Stimulated activated naive CD8-positive, alpha-beta T cell treated with anti-CD3 and anti-CD28 coated beads, Interleukin-15, Interleukin-2, amounts not matched to agents 100 ng/mL and 50 ng/mL, for 24 hours (primary cell): ENCODE data around the gene SPACA4.

Source experiments
- H3K27ac Mint-ChIP-seq: one replicate; pipeline ENCODE4 v1.8.0; 2021; ENCODE audit warnings: mild to moderate bottlenecking, mixed read lengths
- H3K27me3 Mint-ChIP-seq: one replicate; pipeline ENCODE4 v1.8.0; 2021; ENCODE audit warnings: mixed read lengths
- H3K36me3 Mint-ChIP-seq: one replicate; pipeline ENCODE4 v1.8.0; 2021; ENCODE audit warnings: low read depth, mixed read lengths
- H3K4me1 Mint-ChIP-seq: one replicate; pipeline ENCODE4 v1.8.0; 2021; ENCODE audit warnings: low read depth, mixed read lengths
- H3K4me3 Mint-ChIP-seq: one replicate; pipeline ENCODE4 v1.8.0; 2021; ENCODE audit warnings: mild to moderate bottlenecking, mixed read lengths
- H3K9me3 Mint-ChIP-seq: one replicate; pipeline ENCODE4 v1.8.0; 2021; ENCODE audit warnings: mixed read lengths

Gene SPACA4

DNA sequence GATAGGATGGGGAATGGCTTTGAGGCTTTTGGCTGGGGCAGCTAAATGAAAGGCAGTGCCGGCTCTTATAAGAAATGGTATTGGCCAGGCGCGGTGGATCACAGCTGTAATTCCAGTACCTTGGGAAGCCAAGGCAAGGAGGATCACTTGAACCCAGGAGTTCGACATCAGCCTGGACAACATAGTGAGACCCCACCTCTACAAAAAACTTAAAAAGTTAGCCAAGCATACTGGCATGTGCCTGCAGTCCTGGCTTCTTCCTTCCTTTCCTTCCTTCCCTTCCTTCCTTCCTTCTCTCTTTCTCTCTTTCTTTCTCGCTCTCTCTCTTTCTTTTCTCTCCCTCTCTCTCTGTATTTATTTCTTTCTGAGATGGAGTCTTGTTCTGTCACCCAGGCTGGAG lies 36.3 kb downstream of the SPACA4 start:
- Mint-ChIP-seq H3K9me3 (no peaks in the 10 kb centered on the region), H3K36me3 (no peaks in the 10 kb centered on the region), H3K27ac (no peak overlapping the region), H3K4me1 (peaks cover 45% of the 10 kb centered on the region), H3K27me3 (no peaks in the 10 kb centered on the region), H3K4me3 (no peak overlapping the region)

DNA sequence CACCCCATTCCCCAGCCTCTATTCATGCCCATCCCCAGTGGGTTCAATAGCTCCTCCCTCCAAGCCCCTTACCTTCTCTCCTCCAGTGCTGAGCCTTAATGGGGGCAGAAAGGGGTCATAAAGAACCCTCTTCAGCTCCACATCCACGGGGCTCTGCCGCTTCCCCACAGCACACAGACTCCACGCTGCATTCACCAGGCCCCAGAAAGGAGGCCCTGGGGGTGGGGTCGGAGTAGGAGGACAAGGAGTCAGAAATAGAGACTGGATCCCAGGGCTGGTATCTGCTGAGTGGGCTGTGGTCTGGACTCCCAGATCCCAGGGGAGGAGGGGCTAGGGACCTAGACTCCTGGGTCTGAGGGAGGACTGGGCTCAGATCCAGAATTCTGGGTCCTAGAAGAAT lies 37.8 kb downstream of the SPACA4 start:
- no peaks in the 10 kb centered on the region for H3K9me3 Mint-ChIP-seq
- H3K4me1 Mint-ChIP-seq = peaks cover 41% of the 10 kb centered on the region
- H3K27ac Mint-ChIP-seq = no peak overlapping the region
- no peaks in the 10 kb centered on the region for H3K27me3 Mint-ChIP-seq
- H3K36me3 Mint-ChIP-seq = no peaks in the 10 kb centered on the region
- H3K4me3 Mint-ChIP-seq = no peak overlapping the region

DNA sequence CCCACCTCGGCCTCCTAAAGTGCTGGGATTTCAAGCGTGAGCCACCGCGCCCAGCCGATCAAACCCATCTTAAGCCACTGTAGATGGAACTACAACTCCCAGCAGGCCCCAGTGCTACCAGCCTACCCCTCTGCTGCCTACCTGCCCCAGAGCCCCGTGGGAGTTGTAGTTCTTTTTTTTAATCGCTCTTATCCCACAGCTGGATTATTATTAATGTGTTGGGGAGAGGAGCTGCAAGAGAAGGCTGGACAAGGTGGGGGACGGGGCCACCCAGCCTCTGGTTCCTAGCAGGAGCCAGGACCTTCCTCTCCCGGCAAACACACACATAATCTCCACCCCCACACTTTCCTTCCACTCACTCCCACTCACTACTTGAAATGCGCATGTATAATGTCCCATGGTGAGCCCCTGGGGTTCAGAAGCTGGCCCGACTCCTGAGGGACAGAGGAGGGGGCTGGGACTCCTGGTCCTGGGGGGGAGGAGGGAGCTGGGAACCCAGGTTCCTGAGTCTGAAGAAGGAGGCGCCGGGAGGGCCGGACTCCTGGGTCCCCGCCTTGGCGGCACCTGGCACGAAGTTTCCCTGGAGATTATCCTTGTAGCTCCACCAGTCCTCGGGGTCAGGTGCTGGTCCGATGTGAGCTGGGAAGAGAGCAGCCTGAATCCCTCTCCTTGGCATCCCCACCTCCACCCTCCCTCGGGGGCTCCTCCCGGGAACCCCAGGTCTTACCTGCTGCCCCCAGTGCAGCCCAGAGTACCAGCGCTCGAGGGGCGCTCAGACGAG lies 38.5 kb downstream of the SPACA4 start:
- Mint-ChIP-seq H3K27ac (peak overlapping the region; percentile 88), H3K27me3 (no peaks in the 10 kb centered on the region), H3K4me3 (peak overlapping the region; percentile 84), H3K4me1 (peaks cover 42% of the 10 kb centered on the region), H3K36me3 (no peaks in the 10 kb centered on the region), H3K9me3 (no peaks in the 10 kb centered on the region)

DNA sequence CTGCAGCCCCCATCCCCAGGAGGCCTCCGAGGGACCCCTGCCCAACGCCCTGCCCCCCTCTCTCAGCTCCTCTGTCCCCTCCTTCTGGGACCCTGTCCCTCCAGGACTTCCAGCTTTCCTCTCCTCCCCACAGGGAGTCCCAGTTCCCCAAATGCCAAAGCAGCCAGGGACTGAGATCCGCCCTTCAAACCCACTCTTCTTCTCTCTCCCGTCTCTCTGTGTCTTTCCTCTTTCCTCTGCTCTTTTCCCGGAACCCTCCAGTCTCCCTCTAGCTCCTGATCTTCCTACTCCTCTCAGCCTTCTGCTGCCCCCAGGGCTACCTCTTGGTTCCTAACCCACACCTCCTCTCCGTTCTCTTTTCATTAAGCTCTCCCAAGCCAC lies 39.1 kb downstream of the SPACA4 start:
- Mint-ChIP-seq H3K4me3 (peak overlapping the region; percentile 84), H3K27me3 (no peaks in the 10 kb centered on the region), H3K36me3 (no peaks in the 10 kb centered on the region), H3K4me1 (peaks cover 41% of the 10 kb centered on the region), H3K27ac (peak overlapping the region; percentile 89), H3K9me3 (no peaks in the 10 kb centered on the region)

DNA sequence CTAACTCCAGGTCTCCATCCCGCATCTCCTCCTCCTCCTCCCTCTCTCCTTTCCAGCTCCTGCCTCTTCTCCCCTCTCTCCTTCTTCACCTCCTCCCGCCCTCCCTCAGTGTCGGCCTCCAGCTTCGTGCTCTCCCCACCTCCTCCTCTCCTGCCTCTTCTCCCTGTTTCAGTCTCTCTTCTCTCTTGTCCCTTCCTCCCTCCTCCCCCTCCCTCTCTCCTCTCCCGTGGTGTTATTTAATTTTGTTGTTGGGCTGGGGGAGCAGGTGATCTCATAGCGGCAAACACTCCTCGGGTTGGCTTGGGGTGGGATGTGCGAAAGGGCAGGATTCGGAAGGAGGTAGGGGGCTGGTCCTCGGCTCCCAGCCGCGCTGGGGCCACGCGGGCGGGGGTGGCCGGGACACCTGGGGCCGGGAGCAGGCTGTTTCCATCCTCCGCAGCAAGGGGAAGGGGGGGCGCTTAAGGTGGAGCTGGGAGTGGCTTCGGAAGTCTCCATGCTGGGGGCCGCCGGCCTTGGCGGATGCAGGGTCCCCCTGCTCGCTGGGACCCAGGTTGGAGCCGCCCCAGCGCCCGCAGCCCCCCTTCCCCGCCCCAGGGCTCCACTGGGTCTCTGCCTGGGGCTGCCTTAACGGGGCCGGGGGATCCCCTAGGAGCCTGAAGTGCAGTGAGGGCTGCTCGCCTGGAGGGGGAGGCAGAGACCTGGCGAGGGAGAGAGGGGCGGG lies 39.6 kb downstream of the SPACA4 start, which contains the start of gene CA11:
CA11 (minus strand) TSS at position 187 of the 721 bp plus-strand sequence. CDS start 555 bp downstream, outside the sequence.
- Mint-ChIP-seq H3K4me1 (peaks cover 41% of the 10 kb centered on the region), H3K27me3 (no peaks in the 10 kb centered on the region), H3K27ac (peak within 1 kb of the TSS; percentile 89), H3K36me3 (no peaks in the 10 kb centered on the region), H3K9me3 (no peaks in the 10 kb centered on the region), H3K4me3 (peak within 1 kb of the TSS; percentile 84)

DNA sequence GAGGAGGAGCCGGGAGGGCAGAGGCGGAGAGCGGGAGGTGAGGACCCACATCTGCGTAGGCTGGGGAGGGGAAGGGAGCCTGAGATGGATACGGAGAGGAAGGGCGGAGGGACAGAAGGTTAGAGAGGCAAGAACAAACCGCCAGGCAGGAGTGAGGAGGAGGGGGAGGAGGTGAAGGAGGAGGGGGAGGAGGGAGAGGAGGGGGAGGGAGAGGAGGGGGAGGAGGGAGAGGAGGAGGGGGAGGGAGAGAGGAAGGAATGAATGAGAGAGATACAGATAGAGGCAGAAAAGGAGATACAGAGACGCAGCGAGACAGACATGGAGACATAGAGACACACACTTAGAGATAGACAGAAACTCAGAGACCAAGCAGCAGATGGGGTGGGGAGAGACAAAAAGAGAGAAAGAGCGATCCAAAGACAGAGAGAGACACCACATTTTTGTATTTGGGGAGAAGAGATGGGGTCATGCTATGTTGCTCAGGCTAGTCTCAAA lies 40.2 kb downstream of the SPACA4 start:
- no peaks in the 10 kb centered on the region for H3K9me3 Mint-ChIP-seq
- no peaks in the 10 kb centered on the region for H3K27me3 Mint-ChIP-seq
- H3K36me3 Mint-ChIP-seq = no peaks in the 10 kb centered on the region

DNA sequence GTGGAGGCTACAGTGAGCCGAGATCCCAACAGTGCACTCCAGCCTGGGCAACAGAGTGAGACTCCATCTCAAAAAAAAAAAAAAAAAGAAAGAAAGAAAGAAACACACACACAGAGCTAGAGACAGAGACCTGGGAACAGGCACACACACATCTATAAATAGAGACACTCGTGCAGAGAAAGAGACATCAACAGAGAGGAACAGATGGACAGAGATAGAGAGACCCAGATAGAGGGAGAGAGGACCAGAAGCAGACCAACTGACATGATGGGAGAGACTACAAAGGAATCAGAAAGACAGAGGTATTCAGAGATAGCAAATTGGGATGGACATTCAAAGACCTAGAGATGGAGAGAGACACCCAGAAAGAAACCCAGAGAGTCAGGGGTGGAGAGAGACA lies 41.6 kb downstream of the SPACA4 start:
- Mint-ChIP-seq H3K9me3 (no peaks in the 10 kb centered on the region), H3K27ac (no peak overlapping the region), H3K36me3 (no peaks in the 10 kb centered on the region), H3K4me3 (no peak overlapping the region), H3K27me3 (no peaks in the 10 kb centered on the region), H3K4me1 (peaks cover 44% of the 10 kb centered on the region)

More for the DNA sequence above, 40.2 kb downstream of the SPACA4 start:
- Mint-ChIP-seq H3K4me1 (peaks cover 41% of the 10 kb centered on the region), H3K4me3 (peak overlapping the region; percentile 57), H3K27ac (peak overlapping the region; percentile 87)

DNA sequence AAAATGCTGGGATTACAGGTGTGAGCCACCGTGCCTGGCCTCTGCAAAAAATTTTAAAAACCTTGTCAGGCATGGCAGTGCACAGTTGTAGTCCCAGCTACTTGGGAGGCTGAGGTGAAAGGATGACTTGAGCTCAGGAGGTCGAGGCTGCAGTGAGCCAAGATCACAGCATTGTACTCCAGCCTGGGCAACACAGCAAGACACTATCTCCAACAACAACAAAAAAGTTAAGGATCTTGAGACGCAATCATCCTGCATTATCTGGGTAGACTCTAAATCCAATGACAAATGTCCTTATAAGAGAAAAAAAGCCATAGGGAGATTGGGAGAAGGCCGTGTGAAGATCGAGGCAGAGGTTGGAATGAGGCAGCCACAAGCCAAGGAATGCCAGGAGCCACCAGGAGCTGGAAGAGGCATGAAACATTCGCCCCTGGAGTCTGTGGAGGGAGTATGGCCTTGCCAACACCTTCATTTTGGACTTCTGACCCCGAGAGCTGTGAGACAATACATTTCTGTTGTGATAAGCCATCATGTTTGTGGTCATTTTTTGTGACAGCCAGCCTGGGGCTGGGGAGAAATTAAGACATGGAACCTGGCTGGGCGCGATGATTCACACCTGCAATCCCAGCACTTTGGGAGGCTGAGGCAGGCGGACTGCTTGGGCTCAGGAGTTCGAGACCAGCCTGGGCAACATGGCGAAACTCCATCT lies 44.6 kb downstream of the SPACA4 start:
- no peaks in the 10 kb centered on the region for H3K27me3 Mint-ChIP-seq
- H3K9me3 Mint-ChIP-seq = no peaks in the 10 kb centered on the region
- peaks cover 26% of the 10 kb centered on the region for H3K4me1 Mint-ChIP-seq
- no peaks in the 10 kb centered on the region for H3K36me3 Mint-ChIP-seq
- H3K4me3 Mint-ChIP-seq = no peak overlapping the region
- H3K27ac Mint-ChIP-seq = peak overlapping the region; percentile 13

DNA sequence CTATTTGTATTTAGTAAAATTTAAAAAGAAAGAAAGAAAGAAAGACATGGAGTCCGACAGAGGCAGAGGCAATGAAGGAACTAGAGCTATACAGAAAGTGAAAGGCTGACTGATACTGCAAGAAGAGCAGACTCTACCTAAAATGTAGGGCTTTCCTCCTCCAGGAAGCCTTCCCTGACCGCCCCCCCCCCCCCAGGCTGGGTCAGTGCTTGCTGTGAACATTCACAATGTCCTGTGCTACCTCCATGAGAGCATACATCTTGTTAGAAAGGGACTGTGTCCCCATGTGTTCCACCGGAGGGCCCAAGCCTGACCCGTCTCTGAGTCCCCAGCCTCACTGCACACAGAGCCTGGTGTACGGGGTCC lies 45.1 kb downstream of the SPACA4 start:
- H3K4me1 Mint-ChIP-seq = peaks cover 24% of the 10 kb centered on the region
- no peaks in the 10 kb centered on the region for H3K36me3 Mint-ChIP-seq
- no peaks in the 10 kb centered on the region for H3K9me3 Mint-ChIP-seq
- H3K27me3 Mint-ChIP-seq = no peaks in the 10 kb centered on the region
- H3K4me3 Mint-ChIP-seq = no peak overlapping the region
- no peak overlapping the region for H3K27ac Mint-ChIP-seq

DNA sequence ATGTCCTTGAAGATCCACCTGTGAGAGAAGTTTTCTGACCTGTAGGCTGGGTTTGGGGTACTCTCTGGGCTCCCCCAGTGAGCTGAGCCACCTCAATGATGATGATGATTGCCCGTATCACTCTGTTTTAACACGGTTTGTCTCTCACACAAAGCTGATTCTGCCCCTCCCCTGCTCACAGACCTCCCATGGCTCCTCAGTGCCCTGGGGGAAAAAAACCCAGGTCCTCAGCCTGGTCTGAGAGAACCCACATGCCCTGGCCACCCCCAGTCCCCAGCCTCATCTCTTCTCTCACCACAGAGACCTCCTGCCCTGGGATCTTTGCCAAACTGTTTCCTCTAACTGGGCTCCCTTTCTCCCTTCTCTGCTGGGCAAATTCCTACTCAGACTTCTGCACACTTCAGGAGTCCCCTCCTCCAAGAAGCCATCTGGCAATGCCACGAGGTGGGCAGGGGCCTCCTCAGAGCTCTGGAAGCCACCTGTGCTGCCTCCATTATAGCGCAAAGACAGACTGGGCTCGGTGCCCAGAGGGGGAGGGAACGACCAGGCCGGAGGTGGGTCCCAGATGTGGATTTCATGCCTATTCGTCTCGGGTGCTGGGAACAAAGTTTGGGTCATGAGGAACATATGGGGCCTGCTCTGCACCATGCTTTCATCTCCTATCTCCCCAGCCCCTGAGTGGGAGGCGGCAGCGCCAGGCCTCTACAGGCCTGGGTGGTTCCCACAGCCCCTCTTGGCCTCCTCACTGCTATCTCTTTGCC lies 47.9 kb downstream of the SPACA4 start:
- Mint-ChIP-seq H3K4me1 (peaks cover 10% of the 10 kb centered on the region), H3K27ac (no peak overlapping the region), H3K36me3 (no peaks in the 10 kb centered on the region), H3K27me3 (no peaks in the 10 kb centered on the region), H3K4me3 (no peak overlapping the region), H3K9me3 (no peaks in the 10 kb centered on the region)

DNA sequence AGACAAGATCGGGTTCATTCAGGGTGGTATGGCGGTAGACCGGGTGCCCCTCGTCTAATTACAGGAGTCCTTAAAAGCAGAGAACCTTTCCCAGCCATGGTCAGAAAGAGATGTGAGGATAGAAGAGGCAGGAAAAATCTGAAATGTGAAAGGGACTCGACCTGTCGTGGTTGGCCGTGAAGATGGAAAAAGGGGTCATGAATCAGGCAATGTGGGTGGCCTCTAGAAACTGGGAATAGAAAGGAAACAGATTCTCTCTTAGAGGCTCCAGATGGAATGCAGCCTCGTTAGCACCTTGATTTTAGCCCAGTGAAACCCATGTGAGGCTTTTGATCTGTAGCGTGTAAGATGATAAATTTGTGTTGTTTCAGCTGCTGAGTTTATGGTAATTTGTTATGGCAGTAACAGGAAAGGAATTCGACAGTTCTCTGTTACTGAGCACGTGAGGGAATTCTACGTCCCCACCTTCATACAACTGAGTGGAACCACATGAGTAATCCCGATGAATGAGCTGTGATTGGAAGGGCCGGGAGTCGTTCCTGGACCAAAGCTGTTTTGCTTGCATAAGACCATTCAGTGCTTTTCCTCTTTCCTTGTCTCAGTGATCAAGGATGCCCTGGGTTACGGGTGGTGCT lies 50.4 kb downstream of the SPACA4 start:
- H3K4me3 Mint-ChIP-seq = no peak overlapping the region
- no peaks in the 10 kb centered on the region for H3K36me3 Mint-ChIP-seq
- peaks cover 16% of the 10 kb centered on the region for H3K4me1 Mint-ChIP-seq
- H3K9me3 Mint-ChIP-seq = no peaks in the 10 kb centered on the region
- no peaks in the 10 kb centered on the region for H3K27me3 Mint-ChIP-seq
- no peak overlapping the region for H3K27ac Mint-ChIP-seq
